HepG2 (cell line): ENCODE data around the gene NEDD8. TPM values are rescaled to one million over a fixed set of nuclear protein-coding genes. Genes with fewer than 3 reads are reported as not detected.

Source experiments
- AHDC1 ChIP-seq: sonication (generic); formaldehyde crosslinking; IDR thresholded peaks from 2 replicates; pipeline ENCODE4 v1.5.1; 2020; ENCODE audit warnings: mild to moderate bottlenecking, missing genetic modification reagents, borderline replicate concordance
- FOXO4 ChIP-seq: sonication (generic); formaldehyde crosslinking; conservative IDR thresholded peaks from 2 replicates; pipeline ENCODE4 v1.8.1; 2023; ENCODE audit warnings: missing genetic modification reagents
- ISL2 ChIP-seq: sonication (generic); formaldehyde crosslinking; IDR thresholded peaks from 2 replicates; pipeline ENCODE4 v1.5.0; 2020; ENCODE audit warnings: missing genetic modification reagents
- KLF9 ChIP-seq: IDR thresholded peaks from 2 replicates; pipeline ENCODE4 v1.6.1; 2016; ENCODE audit warnings: low read depth
- NFIB ChIP-seq: sonication (generic); formaldehyde crosslinking; IDR thresholded peaks from 2 replicates; pipeline ENCODE4 v1.9.0; 2021; ENCODE audit warnings: missing genetic modification reagents, mild to moderate bottlenecking, borderline replicate concordance
- SOX5 ChIP-seq: IDR thresholded peaks from 2 replicates; pipeline ENCODE4 v1.6.1; 2016; ENCODE audit warnings: borderline replicate concordance
- SOX6 ChIP-seq, 2 experiments: fragments of 450-650 bp in 1 of 2; sonication (generic) in 1 of 2; formaldehyde crosslinking in 1 of 2; IDR thresholded peaks; 2 replicates each; pipeline versions ENCODE4 v1.4.0 to v1.6.1; 2017 to 2020; ENCODE audit warnings: antibody characterized with exemption in 1 of 2, mild to moderate bottlenecking in 1 of 2, missing genetic modification reagents in 1 of 2
- ZBTB14 ChIP-seq: sonication (generic); formaldehyde crosslinking; IDR thresholded peaks from 2 replicates; pipeline ENCODE4 v1.4.0; 2020; ENCODE audit warnings: missing genetic modification reagents
- ZMYM4 ChIP-seq: sonication (generic); formaldehyde crosslinking; IDR thresholded peaks from 2 replicates; pipeline ENCODE4 v1.8.1; 2023; ENCODE audit warnings: mild to moderate bottlenecking, missing genetic modification reagents
- ZNF451 ChIP-seq: sonication (generic); formaldehyde crosslinking; IDR thresholded peaks from 2 replicates; pipeline ENCODE4 v1.5.0; 2020; ENCODE audit warnings: mild to moderate bottlenecking, missing genetic modification reagents
- ZNF609 ChIP-seq: sonication (generic); formaldehyde crosslinking; IDR thresholded peaks from 2 replicates; pipeline ENCODE4 v1.4.0; 2020; ENCODE audit warnings: mild to moderate bottlenecking, missing genetic modification reagents, borderline replicate concordance
- ZNF709 ChIP-seq: sonication (generic); formaldehyde crosslinking; IDR thresholded peaks from 2 replicates; pipeline ENCODE4 v1.5.0; 2020; ENCODE audit warnings: mild to moderate bottlenecking, missing genetic modification reagents
- ZNF766 ChIP-seq: sonication (generic); formaldehyde crosslinking; IDR thresholded peaks from 2 replicates; pipeline ENCODE4 v1.5.0; 2020; ENCODE audit warnings: missing genetic modification reagents, borderline replicate concordance
- ZNF878 ChIP-seq: sonication (generic); formaldehyde crosslinking; IDR thresholded peaks from 2 replicates; pipeline ENCODE4 v1.8.1; 2023; ENCODE audit warnings: mild to moderate bottlenecking, missing genetic modification reagents, moderate library complexity
- polyA plus RNA-seq, 8 experiments: library from polyadenylated mRNA; depleted of rRNA in 3 of 8; stranded (reverse) in 7 of 8; unstranded in 1 of 8; fragments of >200 nt; fragmentation: Illumina TruSeq in 4 of 8; extraction: Trizol in 4 of 8; gene quantifications; 2 replicates each; pipeline versions ENCODE4 v1.2.1 to v1.2.3, GENCODE V29; 2011 to 2016; ENCODE audit warnings: low read depth in 4 of 8, missing spikeins in 1 of 8, mixed read lengths in 1 of 8; ENCODE audit not compliant: insufficient read depth in 1 of 8
- total RNA-seq, 5 experiments: library from RNA; depleted of rRNA; stranded (reverse); fragments of >200 nt; fragmentation: Illumina TruSeq; extraction: Trizol; gene quantifications; 2 replicates each; pipeline ENCODE4 v1.2.3, GENCODE V29; 2016; ENCODE audit warnings: low read depth in 1 of 5

Gene NEDD8
- total and polyA plus RNA-seq, 2 of the 13 experiments (the other 11 are each of a cell fraction or from before 2014, with no cell fraction given) = 535 to 713 TPM

- TF ChIP-seq ZNF878 (CRISPR knock-in tag) (no peak), AHDC1 (CRISPR knock-in tag) (peak; percentile 29; the same call in 1 of the 2 replicates), ISL2 (CRISPR knock-in tag) (no peak), ZNF766 (CRISPR knock-in tag) (peak; percentile 82; the same call in 1 of the 2 replicates), KLF9 (CRISPR knock-in tag) (0 out of 2 replicates have a peak, but pooled peaks have one; percentile 24), ZNF609 (CRISPR knock-in tag) (0 out of 2 replicates have a peak, but pooled peaks have one; percentile 30), FOXO4 (CRISPR knock-in tag) (no peak), SOX5 (CRISPR knock-in tag) (peak; percentile 27; the same call in 1 of the 2 replicates), ZBTB14 (no peak), NFIB (CRISPR knock-in tag) (no peak), ZNF451 (CRISPR knock-in tag) (peak; percentile 33; the same call in 1 of the 2 replicates), ZMYM4 (CRISPR knock-in tag) (no peak), ZNF709 (CRISPR knock-in tag) (peak; percentile 49; the same call in 1 of the 2 replicates), SOX6 (IDR thresholded peaks at IDR 0.05) (no peak), SOX6 (CRISPR knock-in tag; IDR thresholded peaks at IDR 0.05) (no peak)
Observed at GRCh38 chr14:24231263-24232120, 675 bp downstream of the NEDD8 start (continued).
